ENCODE measurements around the gene MEIKIN. TPM values are rescaled to one million over a fixed set of nuclear protein-coding genes. Genes with fewer than 3 reads are reported as not detected.

The MEIKIN gene
- total RNA-seq, 4 donors from 2014 or later, result not detected

DNA sequence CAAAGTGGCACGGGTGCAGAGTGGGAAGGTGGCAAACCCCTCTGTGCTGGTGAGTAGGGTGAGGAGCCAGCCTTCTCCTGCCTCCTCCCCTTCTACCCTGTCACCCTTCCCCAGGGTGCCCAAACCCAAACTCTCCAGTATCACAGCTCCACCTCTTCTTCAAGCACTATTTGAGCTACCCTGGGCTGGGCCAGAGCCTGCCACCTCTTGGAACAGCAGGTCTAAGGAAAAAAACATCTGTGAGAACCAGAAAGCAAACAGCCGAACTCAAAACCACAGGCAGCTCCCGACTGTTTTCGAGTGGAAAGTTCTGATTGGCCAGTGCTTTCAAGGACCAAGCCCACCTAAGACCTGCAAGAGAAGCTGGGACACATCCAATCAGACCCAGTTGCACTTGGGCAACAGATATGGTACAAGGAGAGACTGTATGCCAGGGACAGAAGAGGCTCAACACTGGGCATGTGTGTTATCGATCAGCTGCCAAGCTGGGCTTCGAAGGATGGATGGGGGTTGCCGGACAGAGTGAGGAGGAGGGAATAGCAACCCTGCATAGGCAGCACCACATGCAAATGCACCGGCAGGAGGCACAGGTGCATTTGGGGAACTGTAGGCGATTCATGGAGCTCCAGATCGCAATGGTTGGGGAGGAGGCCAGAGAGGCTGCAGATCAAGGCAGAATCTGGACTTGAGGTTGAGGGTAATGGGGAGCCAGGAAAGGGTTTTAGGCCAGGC is 46.3 kb upstream of the MEIKIN start:
- TF ChIP-seq POLR2A (IDR thresholded peaks at IDR 0.05; ENCODE audit: low read depth) (no peak), EP300 (IDR thresholded peaks at IDR 0.05) (no peak), POLR2AphosphoS5 (IDR thresholded peaks at IDR 0.05) (no peak)
- TF ChIP-seq, protein P1, sequence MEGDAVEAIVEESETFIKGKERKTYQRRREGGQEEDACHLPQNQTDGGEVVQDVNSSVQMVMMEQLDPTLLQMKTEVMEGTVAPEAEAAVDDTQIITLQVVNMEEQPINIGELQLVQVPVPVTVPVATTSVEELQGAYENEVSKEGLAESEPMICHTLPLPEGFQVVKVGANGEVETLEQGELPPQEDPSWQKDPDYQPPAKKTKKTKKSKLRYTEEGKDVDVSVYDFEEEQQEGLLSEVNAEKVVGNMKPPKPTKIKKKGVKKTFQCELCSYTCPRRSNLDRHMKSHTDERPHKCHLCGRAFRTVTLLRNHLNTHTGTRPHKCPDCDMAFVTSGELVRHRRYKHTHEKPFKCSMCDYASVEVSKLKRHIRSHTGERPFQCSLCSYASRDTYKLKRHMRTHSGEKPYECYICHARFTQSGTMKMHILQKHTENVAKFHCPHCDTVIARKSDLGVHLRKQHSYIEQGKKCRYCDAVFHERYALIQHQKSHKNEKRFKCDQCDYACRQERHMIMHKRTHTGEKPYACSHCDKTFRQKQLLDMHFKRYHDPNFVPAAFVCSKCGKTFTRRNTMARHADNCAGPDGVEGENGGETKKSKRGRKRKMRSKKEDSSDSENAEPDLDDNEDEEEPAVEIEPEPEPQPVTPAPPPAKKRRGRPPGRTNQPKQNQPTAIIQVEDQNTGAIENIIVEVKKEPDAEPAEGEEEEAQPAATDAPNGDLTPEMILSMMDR (IDR thresholded peaks at IDR 0.05), result no peak
- 68% methylated on average over 10 of the region's 10 CpGs for WGBS
- Histone ChIP-seq H3K4me1 (no peaks in the 10 kb centered on the region), H3K36me3 (no peaks in the 10 kb centered on the region), H3K4me3 (no peak overlapping the region), H3K27ac (replicated peaks in 1 of 4) (no peak overlapping the region), H3K27me3 (no peaks in the 10 kb centered on the region), H3K9me3 (no peaks in the 10 kb centered on the region)
- intact Hi-C loops (cut with DNase I), result no loop called here
- no peak for DNase-seq (ENCODE audit: extremely low spot score)

DNA sequence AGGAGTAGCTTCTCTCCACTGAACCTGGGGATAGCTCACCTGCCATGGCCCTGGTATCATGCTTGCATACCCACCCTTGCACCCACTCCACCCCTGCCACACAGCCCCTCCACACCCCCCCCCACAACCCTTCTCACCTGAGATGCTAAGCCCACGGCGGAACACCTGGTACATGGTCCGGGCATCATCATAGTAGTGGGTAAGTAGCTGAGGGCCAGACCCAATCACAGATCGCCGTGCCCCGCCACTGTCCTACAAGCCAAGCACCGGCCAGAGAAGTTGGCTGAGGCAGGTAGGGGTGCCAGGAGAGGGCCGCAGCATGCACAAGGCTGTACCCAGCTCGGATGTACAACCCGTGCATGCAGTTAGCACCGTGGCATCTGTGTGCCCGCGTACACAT is 45.3 kb upstream of the MEIKIN start:
- DNase-seq (ENCODE audit: extremely low spot score), result no peak
- TF ChIP-seq POLR2A (IDR thresholded peaks at IDR 0.05; ENCODE audit: low read depth) (no peak), POLR2AphosphoS5 (IDR thresholded peaks at IDR 0.05) (no peak), EP300 (IDR thresholded peaks at IDR 0.05) (no peak)
- TF ChIP-seq, protein P1 (IDR thresholded peaks at IDR 0.05), result no peak
- Histone ChIP-seq H3K27me3 (no peaks in the 10 kb centered on the region), H3K4me3 (no peak overlapping the region), H3K9me3 (no peaks in the 10 kb centered on the region), H3K36me3 (no peaks in the 10 kb centered on the region), H3K27ac (replicated peaks in 1 of 4) (no peak overlapping the region), H3K4me1 (no peaks in the 10 kb centered on the region)
- 96% methylated on average over 13 of the region's 13 CpGs for WGBS
- intact Hi-C loops (cut with DNase I), result no loop called here

GRCh38 chr5:131988601-131989000 is 43.1 kb upstream of the MEIKIN start:
- no peak overlapping the region for H3K4me3 ChIP-seq
- whole genome bisulfite sequencing, result 99% methylated on average over 5 of the region's 6 CpGs
- peaks cover 0 to 10% (median 6%) of the 10 kb centered on the region in 4 donors for H3K4me1 ChIP-seq
- no peaks in the 10 kb centered on the region for H3K36me3 ChIP-seq
- DNase-seq (ENCODE audit: extremely low spot score), result no peak
- intact Hi-C loops (cut with DNase I), result no loop called here
- TF ChIP-seq EP300 (IDR thresholded peaks at IDR 0.05), result no peak
- TF ChIP-seq POLR2A (IDR thresholded peaks at IDR 0.05; ENCODE audit: low read depth), result no peak
- no peak for TF ChIP-seq POLR2AphosphoS5 (IDR thresholded peaks at IDR 0.05)
- TF ChIP-seq, protein P1 (IDR thresholded peaks at IDR 0.05), result no peak
- no peaks in the 10 kb centered on the region for H3K9me3 ChIP-seq
- H3K27me3 ChIP-seq, result no peaks in the 10 kb centered on the region
- H3K27ac ChIP-seq (replicated peaks in 1 of 4), result no peak overlapping the region

DNA sequence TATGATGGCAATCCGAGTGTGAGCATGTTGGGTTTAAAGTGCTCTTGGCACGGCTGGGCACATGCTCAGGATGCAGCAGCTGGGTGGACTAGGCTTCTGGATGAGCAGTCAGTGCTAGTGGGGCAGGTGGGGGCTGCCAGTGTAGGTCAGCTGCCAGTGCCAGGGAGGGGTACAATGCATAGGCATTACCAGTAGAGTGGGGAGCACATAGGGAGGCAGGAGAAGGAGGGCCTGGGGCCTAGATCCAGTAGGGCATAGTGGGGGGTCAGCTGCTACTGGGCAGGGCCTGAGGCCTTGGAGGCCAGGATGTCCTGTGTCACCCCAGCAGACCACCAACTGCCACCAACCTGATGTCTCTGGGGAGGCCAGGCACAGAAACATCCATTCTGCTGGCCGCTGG is 41.8 kb upstream of the MEIKIN start:
- no peak overlapping the region for H3K27ac ChIP-seq (replicated peaks in 1 of 4)
- 100% methylated on average over 1 of the region's 3 CpGs for WGBS
- H3K36me3 ChIP-seq, result no peaks in the 10 kb centered on the region
- no peak for DNase-seq (ENCODE audit: extremely low spot score)
- no peaks in the 10 kb centered on the region for H3K27me3 ChIP-seq
- H3K4me1 ChIP-seq, result peaks cover 0 to 23% (median 18%) of the 10 kb centered on the region in 4 donors
- intact Hi-C loops (cut with DNase I), result no loop called here
- TF ChIP-seq POLR2A (IDR thresholded peaks at IDR 0.05; ENCODE audit: low read depth), result no peak
- no peak for TF ChIP-seq POLR2AphosphoS5 (IDR thresholded peaks at IDR 0.05)
- TF ChIP-seq, protein P1 (IDR thresholded peaks at IDR 0.05), result no peak
- TF ChIP-seq EP300 (IDR thresholded peaks at IDR 0.05), result no peak
- no peak overlapping the region for H3K4me3 ChIP-seq
- H3K9me3 ChIP-seq, result no peaks in the 10 kb centered on the region

All from esophagus muscularis mucosa (tissue), 4 donors.